Measurements from ENCODE around the gene LCN2. TPM values are rescaled to one million over a fixed set of nuclear protein-coding genes. Genes with fewer than 3 reads are reported as not detected.

The LCN2 gene
- total RNA-seq, 1 experiment from 2014 or later: 1.3 TPM

GRCh38 chr9:128152133-128153059, 3.1 kb downstream of the LCN2 start:
- TF ChIP-seq JAZF1 (CRISPR knock-in tag; IDR thresholded peaks at IDR 0.05) (no peak), OVOL2 (CRISPR knock-in tag; IDR thresholded peaks at IDR 0.05; ENCODE audit: borderline replicate concordance) (no peak), SP1 (CRISPR knock-in tag; conservative IDR thresholded peaks at IDR 0.05) (no peak), EMX1 (CRISPR knock-in tag; IDR thresholded peaks at IDR 0.05) (no peak), TP53 (CRISPR knock-in tag; IDR thresholded peaks at IDR 0.05) (no peak), ZNF138 (CRISPR knock-in tag; conservative IDR thresholded peaks at IDR 0.05) (no peak), GRHL2 (CRISPR knock-in tag; IDR thresholded peaks at IDR 0.05; ENCODE audit: insufficient replicate concordance, severe bottlenecking) (no peak), MLX (CRISPR knock-in tag; IDR thresholded peaks at IDR 0.05) (no peak), NFE2L1 (CRISPR knock-in tag; IDR thresholded peaks at IDR 0.05) (no peak), FOXP4 (CRISPR knock-in tag; IDR thresholded peaks at IDR 0.05) (no peak), PRRX2 (CRISPR knock-in tag; IDR thresholded peaks at IDR 0.05) (no peak)
- TF ChIP-seq, protein P1, sequence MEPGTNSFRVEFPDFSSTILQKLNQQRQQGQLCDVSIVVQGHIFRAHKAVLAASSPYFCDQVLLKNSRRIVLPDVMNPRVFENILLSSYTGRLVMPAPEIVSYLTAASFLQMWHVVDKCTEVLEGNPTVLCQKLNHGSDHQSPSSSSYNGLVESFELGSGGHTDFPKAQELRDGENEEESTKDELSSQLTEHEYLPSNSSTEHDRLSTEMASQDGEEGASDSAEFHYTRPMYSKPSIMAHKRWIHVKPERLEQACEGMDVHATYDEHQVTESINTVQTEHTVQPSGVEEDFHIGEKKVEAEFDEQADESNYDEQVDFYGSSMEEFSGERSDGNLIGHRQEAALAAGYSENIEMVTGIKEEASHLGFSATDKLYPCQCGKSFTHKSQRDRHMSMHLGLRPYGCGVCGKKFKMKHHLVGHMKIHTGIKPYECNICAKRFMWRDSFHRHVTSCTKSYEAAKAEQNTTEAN (CRISPR knock-in tag; IDR thresholded peaks at IDR 0.05): no peak
- TF ChIP-seq, protein P2, sequence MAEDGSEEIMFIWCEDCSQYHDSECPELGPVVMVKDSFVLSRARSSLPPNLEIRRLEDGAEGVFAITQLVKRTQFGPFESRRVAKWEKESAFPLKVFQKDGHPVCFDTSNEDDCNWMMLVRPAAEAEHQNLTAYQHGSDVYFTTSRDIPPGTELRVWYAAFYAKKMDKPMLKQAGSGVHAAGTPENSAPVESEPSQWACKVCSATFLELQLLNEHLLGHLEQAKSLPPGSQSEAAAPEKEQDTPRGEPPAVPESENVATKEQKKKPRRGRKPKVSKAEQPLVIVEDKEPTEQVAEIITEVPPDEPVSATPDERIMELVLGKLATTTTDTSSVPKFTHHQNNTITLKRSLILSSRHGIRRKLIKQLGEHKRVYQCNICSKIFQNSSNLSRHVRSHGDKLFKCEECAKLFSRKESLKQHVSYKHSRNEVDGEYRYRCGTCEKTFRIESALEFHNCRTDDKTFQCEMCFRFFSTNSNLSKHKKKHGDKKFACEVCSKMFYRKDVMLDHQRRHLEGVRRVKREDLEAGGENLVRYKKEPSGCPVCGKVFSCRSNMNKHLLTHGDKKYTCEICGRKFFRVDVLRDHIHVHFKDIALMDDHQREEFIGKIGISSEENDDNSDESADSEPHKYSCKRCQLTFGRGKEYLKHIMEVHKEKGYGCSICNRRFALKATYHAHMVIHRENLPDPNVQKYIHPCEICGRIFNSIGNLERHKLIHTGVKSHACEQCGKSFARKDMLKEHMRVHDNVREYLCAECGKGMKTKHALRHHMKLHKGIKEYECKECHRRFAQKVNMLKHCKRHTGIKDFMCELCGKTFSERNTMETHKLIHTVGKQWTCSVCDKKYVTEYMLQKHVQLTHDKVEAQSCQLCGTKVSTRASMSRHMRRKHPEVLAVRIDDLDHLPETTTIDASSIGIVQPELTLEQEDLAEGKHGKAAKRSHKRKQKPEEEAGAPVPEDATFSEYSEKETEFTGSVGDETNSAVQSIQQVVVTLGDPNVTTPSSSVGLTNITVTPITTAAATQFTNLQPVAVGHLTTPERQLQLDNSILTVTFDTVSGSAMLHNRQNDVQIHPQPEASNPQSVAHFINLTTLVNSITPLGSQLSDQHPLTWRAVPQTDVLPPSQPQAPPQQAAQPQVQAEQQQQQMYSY (CRISPR knock-in tag; IDR thresholded peaks at IDR 0.05): no peak
- TF ChIP-seq, protein P3, sequence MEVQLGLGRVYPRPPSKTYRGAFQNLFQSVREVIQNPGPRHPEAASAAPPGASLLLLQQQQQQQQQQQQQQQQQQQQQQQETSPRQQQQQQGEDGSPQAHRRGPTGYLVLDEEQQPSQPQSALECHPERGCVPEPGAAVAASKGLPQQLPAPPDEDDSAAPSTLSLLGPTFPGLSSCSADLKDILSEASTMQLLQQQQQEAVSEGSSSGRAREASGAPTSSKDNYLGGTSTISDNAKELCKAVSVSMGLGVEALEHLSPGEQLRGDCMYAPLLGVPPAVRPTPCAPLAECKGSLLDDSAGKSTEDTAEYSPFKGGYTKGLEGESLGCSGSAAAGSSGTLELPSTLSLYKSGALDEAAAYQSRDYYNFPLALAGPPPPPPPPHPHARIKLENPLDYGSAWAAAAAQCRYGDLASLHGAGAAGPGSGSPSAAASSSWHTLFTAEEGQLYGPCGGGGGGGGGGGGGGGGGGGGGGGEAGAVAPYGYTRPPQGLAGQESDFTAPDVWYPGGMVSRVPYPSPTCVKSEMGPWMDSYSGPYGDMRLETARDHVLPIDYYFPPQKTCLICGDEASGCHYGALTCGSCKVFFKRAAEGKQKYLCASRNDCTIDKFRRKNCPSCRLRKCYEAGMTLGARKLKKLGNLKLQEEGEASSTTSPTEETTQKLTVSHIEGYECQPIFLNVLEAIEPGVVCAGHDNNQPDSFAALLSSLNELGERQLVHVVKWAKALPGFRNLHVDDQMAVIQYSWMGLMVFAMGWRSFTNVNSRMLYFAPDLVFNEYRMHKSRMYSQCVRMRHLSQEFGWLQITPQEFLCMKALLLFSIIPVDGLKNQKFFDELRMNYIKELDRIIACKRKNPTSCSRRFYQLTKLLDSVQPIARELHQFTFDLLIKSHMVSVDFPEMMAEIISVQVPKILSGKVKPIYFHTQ (CRISPR knock-in tag; IDR thresholded peaks at IDR 0.05): no peak
- TF ChIP-seq, protein P4, sequence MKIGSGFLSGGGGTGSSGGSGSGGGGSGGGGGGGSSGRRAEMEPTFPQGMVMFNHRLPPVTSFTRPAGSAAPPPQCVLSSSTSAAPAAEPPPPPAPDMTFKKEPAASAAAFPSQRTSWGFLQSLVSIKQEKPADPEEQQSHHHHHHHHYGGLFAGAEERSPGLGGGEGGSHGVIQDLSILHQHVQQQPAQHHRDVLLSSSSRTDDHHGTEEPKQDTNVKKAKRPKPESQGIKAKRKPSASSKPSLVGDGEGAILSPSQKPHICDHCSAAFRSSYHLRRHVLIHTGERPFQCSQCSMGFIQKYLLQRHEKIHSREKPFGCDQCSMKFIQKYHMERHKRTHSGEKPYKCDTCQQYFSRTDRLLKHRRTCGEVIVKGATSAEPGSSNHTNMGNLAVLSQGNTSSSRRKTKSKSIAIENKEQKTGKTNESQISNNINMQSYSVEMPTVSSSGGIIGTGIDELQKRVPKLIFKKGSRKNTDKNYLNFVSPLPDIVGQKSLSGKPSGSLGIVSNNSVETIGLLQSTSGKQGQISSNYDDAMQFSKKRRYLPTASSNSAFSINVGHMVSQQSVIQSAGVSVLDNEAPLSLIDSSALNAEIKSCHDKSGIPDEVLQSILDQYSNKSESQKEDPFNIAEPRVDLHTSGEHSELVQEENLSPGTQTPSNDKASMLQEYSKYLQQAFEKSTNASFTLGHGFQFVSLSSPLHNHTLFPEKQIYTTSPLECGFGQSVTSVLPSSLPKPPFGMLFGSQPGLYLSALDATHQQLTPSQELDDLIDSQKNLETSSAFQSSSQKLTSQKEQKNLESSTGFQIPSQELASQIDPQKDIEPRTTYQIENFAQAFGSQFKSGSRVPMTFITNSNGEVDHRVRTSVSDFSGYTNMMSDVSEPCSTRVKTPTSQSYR (CRISPR knock-in tag; IDR thresholded peaks at IDR 0.05): no peak
- Mint-ChIP-seq H3K36me3 (no peaks in the 10 kb centered on the region), H3K9me3 (no peaks in the 10 kb centered on the region), H3K27ac (no peak overlapping the region), H3K4me1 (peaks cover 12% of the 10 kb centered on the region), H3K27me3 (ENCODE audit: low read depth) (peaks cover 7% of the 10 kb centered on the region; the same call in 1 of the 2 replicates), H3K4me3 (no peak overlapping the region)
- ChIA-PET CTCF (interaction anchor here (0.9 to 4.4 kb wide), 5 partner anchors 7 to 35 kb away, joined by 3 to 44 read pairs (median 36); partner anchors contain the start of gene BBLN), POLR2A (interaction anchor here (0.6 to 1.5 kb wide), 2 partner anchors 8 to 29 kb away, joined by 3 to 15 read pairs; partner anchors contain the start of gene BBLN)
- DNase-seq (ENCODE audit: low spot score): no peak
- ATAC-seq: no peak

Data from WTC11 (cell line).